HCT116 (cell line): Measurements from ENCODE around the gene WDR76. TPM values are rescaled to one million over a fixed set of nuclear protein-coding genes. Genes with fewer than 3 reads are reported as not detected.

ENCODE experiments used
- ATAC-seq: fragments of 200-7000 bp; cut with Tn5 transposase; 2 replicates; pipeline ENCODE4 v1.9.1; 2020; ENCODE audit warnings: mild to moderate bottlenecking, moderate library complexity
- BruUV-seq: library from RNA; stranded (reverse); fragments of 400-500 nt; replicated peaks from 2 replicates; lab custom pipeline; 2021; lab: Mats Ljungman, UMichigan
- CTCF ChIA-PET: fragments of 300-600 bp; sonication (Branson Sonifier 250); formaldehyde crosslinking; loops from one replicate; lab custom pipeline; 2021; ENCODE audit warnings: antibody characterized with exemption; lab: Charles Lee
- POLR2A ChIA-PET: fragments of 300-600, 350-600 bp; sonication (Branson Sonifier 250); formaldehyde crosslinking; loops from one replicate; lab custom pipeline; 2021; ENCODE audit warnings: antibody characterized with exemption; lab: Charles Lee
- RAD21 ChIA-PET, 2 experiments: fragments of 300-600 bp; sonication (Branson Sonifier 250); formaldehyde crosslinking; loops; one replicate each; lab custom pipeline; 2023; ENCODE audit warnings: low total read pairs in 2 of 2; ENCODE audit not compliant: uncharacterized antibody in 2 of 2, unreplicated experiment in 2 of 2, low non-redundant PET in 1 of 2; lab: Charles Lee
- DNase-seq: peaks from one replicate; pipeline ENCODE4 v3.0.0-alpha.2; 2010; ENCODE audit warnings: low read depth, low spot score
- H2AFZ ChIP-seq: fragments of 200-600 bp; shearing (Covaris generic), sonication (generic); 2 replicates; pipeline ENCODE4 v1.6.1; 2017; ENCODE audit warnings: low read depth, mixed run types, mixed read lengths, antibody characterized with exemption, low read length; ENCODE audit not compliant: poor library complexity, severe bottlenecking
- H3K27ac ChIP-seq: 2 replicates; pipeline ENCODE4 v1.5.1; 2012; ENCODE audit warnings: low read depth, low read length
- H3K27me3 ChIP-seq: fragments of 200-600 bp; sonication (generic); 2 replicates; pipeline ENCODE4 v1.6.1; 2016; ENCODE audit warnings: mixed run types, low read length, mixed read lengths; ENCODE audit not compliant: insufficient read depth
- H3K36me3 ChIP-seq, 2 experiments: fragments of 200-500 bp in 1 of 2; fragments of 200-600 bp in 1 of 2; sonication (Bioruptor generic) in 1 of 2; sonication (generic) in 1 of 2; 2 replicates each; pipeline versions ENCODE4 v1.5.1 to v1.6.1; 2014 to 2016; ENCODE audit warnings: low read length in 2 of 2, inconsistent platforms in 1 of 2, mixed read lengths in 1 of 2, mixed run types in 1 of 2; ENCODE audit not compliant: insufficient read depth in 2 of 2, control insufficient read depth in 1 of 2
- H3K4me1 ChIP-seq, 2 experiments: fragments of 200-600 bp in 1 of 2; sonication (generic) in 1 of 2; 2 replicates each; pipeline versions ENCODE4 v1.5.1 to v1.6.1; 2012 to 2017; ENCODE audit warnings: low read length in 2 of 2, inconsistent platforms in 1 of 2, mild to moderate bottlenecking in 1 of 2, mixed read lengths in 1 of 2, mixed run types in 1 of 2, moderate library complexity in 1 of 2; ENCODE audit not compliant: insufficient read depth in 2 of 2, control insufficient read depth in 1 of 2
- H3K4me2 ChIP-seq: fragments of 200-600 bp; sonication (generic); 2 replicates; pipeline ENCODE4 v1.6.1; 2017; ENCODE audit warnings: mixed run types, low read length, mixed read lengths
- H3K4me3 ChIP-seq, 2 experiments: fragments of 200-600 bp in 1 of 2; sonication (generic) in 1 of 2; replicated peaks in 1 of 2; 2 replicates each; pipeline ENCODE4 v1.5.1; 2011 to 2016; ENCODE audit warnings: low read length in 2 of 2, control low read depth in 1 of 2, low read depth in 1 of 2, mild to moderate bottlenecking in 1 of 2, mixed read lengths in 1 of 2, mixed run types in 1 of 2
- H3K79me2 ChIP-seq: fragments of 200-600 bp; sonication (generic); 2 replicates; pipeline ENCODE4 v1.6.1; 2017; ENCODE audit warnings: mild to moderate bottlenecking, mixed run types, low read length, moderate library complexity, mixed read lengths; ENCODE audit not compliant: insufficient read depth
- H3K9ac ChIP-seq: fragments of 200-600 bp; sonication (generic); 2 replicates; pipeline ENCODE4 v1.6.1; 2016; ENCODE audit warnings: low read length, mixed read lengths
- H3K9me2 ChIP-seq: fragments of 200-600 bp; sonication (generic), shearing (Covaris generic); 2 replicates; pipeline ENCODE4 v1.6.1; 2017; ENCODE audit warnings: mixed run types, mild to moderate bottlenecking, moderate library complexity; ENCODE audit not compliant: insufficient read depth
- H3K9me3 ChIP-seq, 2 experiments: fragments of 200-500 bp in 1 of 2; fragments of 200-600 bp in 1 of 2; sonication (Bioruptor generic) in 1 of 2; sonication (generic) in 1 of 2; 2 replicates each; pipeline ENCODE4 v1.6.1; 2014 to 2017; ENCODE audit warnings: low read length in 2 of 2, mixed read lengths in 2 of 2, inconsistent platforms in 1 of 2, low read depth in 1 of 2, mild to moderate bottlenecking in 1 of 2, mixed run types in 1 of 2, moderate library complexity in 1 of 2; ENCODE audit not compliant: control insufficient read depth in 1 of 2, insufficient read depth in 1 of 2
- H4K20me1 ChIP-seq: fragments of 200-600 bp; sonication (generic), shearing (Covaris generic); 2 replicates; pipeline ENCODE4 v1.6.1; 2017; ENCODE audit warnings: mixed run types, mild to moderate bottlenecking, moderate library complexity; ENCODE audit not compliant: insufficient read depth
- ATF3 ChIP-seq: IDR thresholded peaks from 2 replicates; pipeline ENCODE4 v1.6.1; 2012
- CBX3 ChIP-seq: IDR thresholded peaks from 2 replicates; pipeline ENCODE4 v1.6.1; 2012; ENCODE audit warnings: low read depth
- CEBPB ChIP-seq: IDR thresholded peaks from 2 replicates; pipeline ENCODE4 v1.6.1; 2012; ENCODE audit warnings: low read depth
- ELF1 ChIP-seq: IDR thresholded peaks from 2 replicates; pipeline ENCODE4 v1.6.1; 2012; ENCODE audit warnings: low read depth, borderline replicate concordance
- EZH2phosphoT487 ChIP-seq: fragments of 200-600 bp; IDR thresholded peaks from 2 replicates; pipeline ENCODE4 v1.6.1; 2018; ENCODE audit warnings: antibody characterized with exemption, borderline replicate concordance
- FOSL1 ChIP-seq: IDR thresholded peaks from 2 replicates; pipeline ENCODE4 v1.6.1; 2012; ENCODE audit warnings: low read depth
- JUND ChIP-seq: IDR thresholded peaks from 2 replicates; pipeline ENCODE4 v1.6.1; 2012
- SIN3A ChIP-seq: IDR thresholded peaks from 2 replicates; pipeline ENCODE4 v1.6.1; 2012; ENCODE audit warnings: low read depth
- SRF ChIP-seq: IDR thresholded peaks from 2 replicates; pipeline ENCODE4 v1.6.1; 2012; ENCODE audit warnings: low read depth
- ZNF274 ChIP-seq: fragments of 200-500 bp; sonication (Bioruptor generic); IDR thresholded peaks from 2 replicates; pipeline ENCODE4 v1.6.1; 2014; ENCODE audit warnings: mild to moderate bottlenecking, low read depth, low read length, inconsistent platforms
- intact Hi-C: fragments of 100-400 bp; cut with micrococcal nuclease; formaldehyde crosslinking; loops from 2 replicates; pipeline ENCODE4 v1.10.0; 2022
- total RNA-seq: library from RNA; stranded (reverse); gene quantifications from one replicate; pipeline ENCODE4 v1.2.1, GENCODE V29; 2021; ENCODE audit not compliant: unreplicated experiment

Gene WDR76
- total RNA-seq, 1 experiment from 2014 or later: 33.0 TPM

GRCh38 chr15:43913026-43913780 is 86.4 kb downstream of the WDR76 start (continued):
- peak; percentile 69; the same call in 1 of the 2 replicates for TF ChIP-seq CBX3
- peak; percentile 54; the same call in 1 of the 2 replicates for TF ChIP-seq SIN3A
- no peak for TF ChIP-seq EZH2phosphoT487
- no peak for TF ChIP-seq ZNF274

GRCh38 chr15:43913941-43914340 is 87.1 kb downstream of the WDR76 start:
- H3K4me1 ChIP-seq: peaks cover 25 to 45% of the 10 kb centered on the region in 2 experiments
- RAD21 ChIA-PET: no interaction called here
- H3K4me3 ChIP-seq: peak overlapping the region in 1 of 2 experiments; percentile 27; a peak in 1 of 4 replicates
- peak overlapping the region; percentile 49 for H3K9ac ChIP-seq
- no peaks in the 10 kb centered on the region for H3K9me2 ChIP-seq
- intact Hi-C loops: no loop called here
- no peak for DNase-seq
- no peaks in the 10 kb centered on the region for H3K79me2 ChIP-seq
- POLR2A ChIA-PET: no interaction called here
- no peak overlapping the region for H2AFZ ChIP-seq
- peak overlapping the region; percentile 67 for H3K27ac ChIP-seq
- no TSS peak for BruUV-seq
- no peaks in the 10 kb centered on the region for H3K9me3 ChIP-seq
- no peaks in the 10 kb centered on the region for H3K27me3 ChIP-seq
- CTCF ChIA-PET: interaction anchor here (1.0 to 1.6 kb wide), 5 partner anchors 10 to 153 kb away, joined by 3 to 4 read pairs (median 3); no protein-coding TSS in a partner anchor
- H4K20me1 ChIP-seq: no peaks in the 10 kb centered on the region
- H3K36me3 ChIP-seq: peaks cover 2 to 3% of the 10 kb centered on the region in 2 experiments; a peak in 2 of 4 replicates
- peak overlapping the region; percentile 73 for H3K4me2 ChIP-seq
- ATAC-seq: peak; percentile 2; the same call in 1 of the 2 replicates
- TF ChIP-seq JUND (no peak), CEBPB (no peak), ELF1 (no peak), ATF3 (no peak), SRF (no peak), FOSL1 (no peak)
